Keratinocyte (primary cell): ENCODE results near the gene ADARB2. TPM values are rescaled to one million over a fixed set of nuclear protein-coding genes. Genes with fewer than 3 reads are reported as not detected.

Experiments
- DNase-seq: peaks from one replicate; pipeline ENCODE4 v3.0.0-alpha.2; 2011; ENCODE audit warnings: low read depth, missing footprints, low spot score
- FAIRE-seq: peaks from 2 replicates; lab custom pipeline; 2011; peaks lifted over from hg19 to GRCh38; lab: Jason Lieb, UNC
- H2AFZ ChIP-seq: 2 replicates; pipeline ENCODE4 v1.6.0; 2012; ENCODE audit warnings: low read length, control low read depth, inconsistent platforms; ENCODE audit not compliant: control insufficient read depth
- H3K27ac ChIP-seq: 2 replicates; pipeline ENCODE4 v1.5.1; 2011; ENCODE audit warnings: low read length; ENCODE audit not compliant: control insufficient read depth, insufficient read depth
- H3K27me3 ChIP-seq: 3 replicates; pipeline ENCODE4 v1.6.0; 2011; ENCODE audit warnings: low read length; ENCODE audit not compliant: control insufficient read depth, insufficient read depth; ENCODE audit errors: extremely low read depth
- H3K36me3 ChIP-seq, 2 experiments: 2 replicates in 1 of 2; 3 replicates in 1 of 2; pipeline ENCODE4 v1.5.1; 2011; ENCODE audit warnings: low read length in 2 of 2, mild to moderate bottlenecking in 1 of 2; ENCODE audit not compliant: control insufficient read depth in 2 of 2, insufficient read depth in 2 of 2; ENCODE audit errors: extremely low read depth in 1 of 2
- H3K4me1 ChIP-seq: 3 replicates; pipeline ENCODE4 v1.5.1; 2011; ENCODE audit warnings: low read length; ENCODE audit not compliant: control insufficient read depth, insufficient read depth; ENCODE audit errors: extremely low read depth
- H3K4me2 ChIP-seq: 3 replicates; pipeline ENCODE4 v1.6.0; 2011; ENCODE audit warnings: low read depth, low read length; ENCODE audit not compliant: control insufficient read depth, insufficient read depth; ENCODE audit errors: extremely low read depth
- H3K4me3 ChIP-seq, 3 experiments: fragments of 200-600 bp in 1 of 3; sonication (generic) in 1 of 3; 2 replicates in 2 of 3; 3 replicates in 1 of 3; pipeline ENCODE4 v1.5.1; 2011 to 2016; ENCODE audit warnings: low read length in 3 of 3, mild to moderate bottlenecking in 3 of 3, control low read depth in 2 of 3, inconsistent platforms in 1 of 3, low read depth in 1 of 3, mixed read lengths in 1 of 3, mixed run types in 1 of 3, moderate library complexity in 1 of 3; ENCODE audit not compliant: control insufficient read depth in 2 of 3, insufficient read depth in 2 of 3; ENCODE audit errors: extremely low read depth in 1 of 3
- H3K79me2 ChIP-seq: 2 replicates; pipeline ENCODE4 v1.6.0; 2012; ENCODE audit warnings: low read length; ENCODE audit not compliant: control insufficient read depth, insufficient read depth
- H3K9ac ChIP-seq: 3 replicates; pipeline ENCODE4 v1.6.0; 2011; ENCODE audit warnings: low read length; ENCODE audit not compliant: control insufficient read depth, insufficient read depth; ENCODE audit errors: extremely low read depth
- H3K9me1 ChIP-seq: 3 replicates; pipeline ENCODE4 v1.6.0; 2011; ENCODE audit warnings: low read length; ENCODE audit not compliant: control insufficient read depth, insufficient read depth; ENCODE audit errors: extremely low read depth
- H3K9me3 ChIP-seq: 2 replicates; pipeline ENCODE4 v1.5.1; 2012; ENCODE audit warnings: low read depth, low read length; ENCODE audit not compliant: control insufficient read depth
- H4K20me1 ChIP-seq: 3 replicates; pipeline ENCODE4 v1.6.0; 2011; ENCODE audit warnings: low read length; ENCODE audit not compliant: control insufficient read depth, insufficient read depth; ENCODE audit errors: extremely low read depth
- CTCF ChIP-seq, 3 experiments: IDR thresholded peaks in 1 of 3; conservative IDR thresholded peaks in 1 of 3; optimal IDR thresholded peaks in 1 of 3; 2 replicates in 2 of 3; 3 replicates in 1 of 3; pipeline versions ENCODE3 to v1.5.1; 2011; ENCODE audit warnings: low read length in 3 of 3, mild to moderate bottlenecking in 3 of 3, moderate library complexity in 2 of 3, control low read depth in 1 of 3, inconsistent platforms in 1 of 3; ENCODE audit not compliant: insufficient read depth in 2 of 3; ENCODE audit errors: extremely low read depth in 1 of 3
- EZH2 ChIP-seq: IDR thresholded peaks from one replicate; pipeline ENCODE4 v1.6.1; 2012; ENCODE audit warnings: inconsistent platforms, mild to moderate bottlenecking, low read length, moderate library complexity
- dilution Hi-C: fragments of 300-500 bp; cut with MboI; formaldehyde crosslinking; loops from one replicate; pipeline ENCODE4 v1.7.0; 2020; ENCODE audit warnings: low sequenced_read_pairs; ENCODE audit not compliant: extremely low pct_ligation_motif_present
- polyA plus RNA-seq, 5 experiments: library from polyadenylated mRNA; depleted of rRNA in 3 of 5; stranded (reverse) in 3 of 5; stranded (forward) in 1 of 5; unstranded in 1 of 5; fragments of >200 nt; gene quantifications; 1 replicate in 1 of 5; 2 replicates in 3 of 5; 3 replicates in 1 of 5; pipeline versions ENCODE4 v1.2.1 to v1.2.3, GENCODE V29; 2011 to 2012; ENCODE audit warnings: missing spikeins in 2 of 5, low read depth in 1 of 5, low replicate concordance in 1 of 5

ADARB2 gene
- polyA plus RNA-seq, 1 donor (not counting 4 experiments of a cell fraction or from before 2014, with no cell fraction given), result not detected

DNA sequence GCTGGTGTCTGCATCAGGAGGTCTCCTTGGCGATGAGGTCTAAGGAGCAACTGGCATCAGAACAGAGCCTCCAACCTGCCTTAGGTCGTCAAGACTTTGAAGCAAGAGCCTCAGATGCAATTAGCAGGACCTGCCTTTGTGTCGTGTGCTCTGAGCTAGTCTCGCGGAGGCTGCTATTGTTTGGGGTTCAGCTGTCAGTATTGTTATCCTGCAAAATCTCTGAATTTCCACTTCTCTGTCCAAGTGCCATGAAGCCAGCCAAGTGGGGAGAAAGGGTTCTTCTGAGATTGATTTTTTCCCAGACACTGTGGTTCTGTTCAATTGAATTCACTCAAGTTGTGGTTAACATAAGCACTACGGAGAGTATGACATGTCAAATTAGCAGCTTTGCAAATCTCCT is 78.7 kb downstream of the ADARB2 start:
- DNase-seq (no peak), FAIRE-seq (no peak)
- no peaks in the 10 kb centered on the region for H3K27me3 ChIP-seq
- no peaks in the 10 kb centered on the region for H3K9me1 ChIP-seq
- H3K9ac ChIP-seq, result no peak overlapping the region
- no peak overlapping the region for H3K4me2 ChIP-seq
- TF ChIP-seq EZH2 (no peak), CTCF (optimal IDR thresholded peaks at IDR 0.05 in 1 of 3, IDR thresholded peaks at IDR 0.05 in 1 of 3, conservative IDR thresholded peaks at IDR 0.05 in 1 of 3; ENCODE audit: extremely low read depth in 1 of 3, insufficient read depth in 2 of 3, low read length in 3 of 3) (no peak)
- H4K20me1 ChIP-seq, result no peaks in the 10 kb centered on the region
- H3K4me3 ChIP-seq, result no peak overlapping the region
- no peaks in the 10 kb centered on the region for H3K79me2 ChIP-seq
- H3K9me3 ChIP-seq, result peaks cover 2% of the 10 kb centered on the region
- dilution Hi-C loops, result no loop called here
- H2AFZ ChIP-seq, result no peak overlapping the region
- no peak overlapping the region for H3K27ac ChIP-seq
- H3K36me3 ChIP-seq, result no peaks in the 10 kb centered on the region
- H3K4me1 ChIP-seq, result no peaks in the 10 kb centered on the region

DNA sequence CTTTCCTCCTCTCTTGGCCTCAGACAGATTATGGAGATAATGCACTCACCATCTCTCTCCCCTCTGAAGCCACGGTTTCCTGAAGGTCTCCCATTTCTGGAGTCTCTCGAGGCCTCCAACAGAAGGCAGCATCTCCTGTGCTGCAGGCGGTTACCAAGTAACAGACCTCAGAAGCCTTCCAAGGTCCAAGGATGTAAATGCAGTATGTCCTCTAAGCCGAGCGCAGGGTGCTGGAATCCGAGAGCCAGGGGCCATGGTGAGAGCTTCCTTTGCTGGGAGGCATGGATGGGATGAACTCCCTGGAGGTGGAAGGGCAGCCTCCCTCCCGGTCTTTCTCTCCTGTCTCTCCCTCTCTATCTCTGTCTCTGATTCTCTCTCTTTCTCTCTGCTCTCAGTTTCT is 79.8 kb downstream of the ADARB2 start:
- H3K79me2 ChIP-seq, result no peaks in the 10 kb centered on the region
- H3K4me3 ChIP-seq, result no peak overlapping the region
- no peaks in the 10 kb centered on the region for H3K9me1 ChIP-seq
- DNase-seq, result no peak
- peaks cover 4% of the 10 kb centered on the region for H3K9me3 ChIP-seq
- H3K27ac ChIP-seq, result no peak overlapping the region
- no peak overlapping the region for H3K4me2 ChIP-seq
- FAIRE-seq, result no peak
- no peak overlapping the region for H3K9ac ChIP-seq
- no peaks in the 10 kb centered on the region for H3K27me3 ChIP-seq
- no peaks in the 10 kb centered on the region for H3K36me3 ChIP-seq
- no peaks in the 10 kb centered on the region for H4K20me1 ChIP-seq
- no peaks in the 10 kb centered on the region for H3K4me1 ChIP-seq
- dilution Hi-C loops, result no loop called here
- TF ChIP-seq CTCF (optimal IDR thresholded peaks at IDR 0.05 in 1 of 3, IDR thresholded peaks at IDR 0.05 in 1 of 3, conservative IDR thresholded peaks at IDR 0.05 in 1 of 3; ENCODE audit: extremely low read depth in 1 of 3, insufficient read depth in 2 of 3, low read length in 3 of 3), result no peak
- no peak for TF ChIP-seq EZH2
- H2AFZ ChIP-seq, result no peak overlapping the region
